GM12891 (cell line): ENCODE measurements around the gene CAMSAP2.

Experiments used
- POLR2A ChIP-seq: IDR thresholded peaks from 2 replicates; pipeline ENCODE4 v1.6.1; 2011; ENCODE audit warnings: low read depth, low read length, control low read depth
- POLR2AphosphoS5 ChIP-seq: IDR thresholded peaks from 2 replicates; pipeline ENCODE4 v1.6.1; 2011; ENCODE audit warnings: low read depth, low read length, control low read depth
- TAF1 ChIP-seq: IDR thresholded peaks from 2 replicates; pipeline ENCODE4 v1.6.1; 2011; ENCODE audit warnings: low read depth, low read length, control low read depth

DNA sequence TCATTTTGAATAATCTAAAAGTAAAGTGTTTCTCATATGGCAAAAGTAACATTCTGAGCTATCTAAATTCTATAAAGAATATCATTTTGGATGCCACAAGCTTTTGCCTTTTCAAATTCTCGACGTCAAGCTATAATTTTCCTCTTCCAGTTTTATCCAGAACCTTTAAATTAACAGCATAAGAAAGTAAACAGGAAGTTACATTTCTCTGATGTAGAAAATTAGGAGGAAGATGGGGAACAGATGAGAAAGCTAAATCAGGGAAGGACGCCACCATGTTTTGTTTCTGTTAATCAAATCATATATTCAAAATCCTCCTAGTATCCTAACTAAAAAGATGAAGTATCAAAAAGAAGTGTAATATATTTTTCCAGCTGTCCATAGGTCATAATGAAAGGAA lies 8.8 kb upstream of the CAMSAP2 start:
- TF ChIP-seq POLR2A (no peak), TAF1 (no peak), POLR2AphosphoS5 (no peak)
